Measurements from ENCODE around the gene ELN.
"Not testable (repeated sequence)": the region's sequence is repeated elsewhere in the genome, so short reads cannot be mapped to it uniquely, and the experiment has no call there.

ELN gene

GRCh38 chr7:74027683-74028320 is at the start of gene ELN:
TSS of gene ELN (plus strand) at chr7:74028173. CDS start at chr7:74028188, 15 bp downstream.
- DNase-seq (ENCODE audit: low spot score), result peak; percentile 94

GRCh38 chr7:73978661-73979563 is 49.1 kb upstream of the ELN start:
- no peak for DNase-seq (ENCODE audit: low spot score)

- DNase-seq (ENCODE audit: low spot score), result not testable (repeated sequence)
Measured at GRCh38 chr7:73979656-73980055, 48.3 kb upstream of the ELN start.

GRCh38 chr7:73980206-73980605 is 47.8 kb upstream of the ELN start:
- DNase-seq (ENCODE audit: low spot score), result no peak

- no peak for DNase-seq (ENCODE audit: low spot score)
Measured at GRCh38 chr7:73981933-73982332, 46.0 kb upstream of the ELN start.

- peak; percentile 51 for DNase-seq (ENCODE audit: low spot score)
Measured at GRCh38 chr7:73983437-73984164, 44.4 kb upstream of the ELN start.

GRCh38 chr7:73984481-73985205 is 43.3 kb upstream of the ELN start:
- DNase-seq (ENCODE audit: low spot score), result no peak

GRCh38 chr7:73985737-73986141 is 42.2 kb upstream of the ELN start:
- no peak for DNase-seq (ENCODE audit: low spot score)

GRCh38 chr7:73986158-73986631 is 41.8 kb upstream of the ELN start:
- DNase-seq (ENCODE audit: low spot score), result no peak

- no peak for DNase-seq (ENCODE audit: low spot score)
Measured at GRCh38 chr7:73987298-73987697, 40.7 kb upstream of the ELN start.

GRCh38 chr7:73988197-73988596 is 39.8 kb upstream of the ELN start:
- no peak for DNase-seq (ENCODE audit: low spot score)

- DNase-seq (ENCODE audit: low spot score), result no peak
Measured at GRCh38 chr7:73991522-73992100, 36.4 kb upstream of the ELN start.

- no peak for DNase-seq (ENCODE audit: low spot score)
Measured at GRCh38 chr7:73992101-73992562, 35.8 kb upstream of the ELN start.

GRCh38 chr7:73994023-73994422 is 34.0 kb upstream of the ELN start:
- DNase-seq (ENCODE audit: low spot score), result no peak

- no peak for DNase-seq (ENCODE audit: low spot score)
Measured at GRCh38 chr7:73994761-73995160, 33.2 kb upstream of the ELN start.

- DNase-seq (ENCODE audit: low spot score), result no peak
Measured at GRCh38 chr7:73995330-73995729, 32.6 kb upstream of the ELN start.

- DNase-seq (ENCODE audit: low spot score), result no peak
Measured at GRCh38 chr7:73995821-73996511, 32.0 kb upstream of the ELN start.

- DNase-seq (ENCODE audit: low spot score), result no peak
Measured at GRCh38 chr7:73997056-73997455, 30.9 kb upstream of the ELN start.

- DNase-seq (ENCODE audit: low spot score), result no peak
Measured at GRCh38 chr7:73999664-74000435, 28.1 kb upstream of the ELN start.
